Bronchial epithelial cell (primary cell): ENCODE data around the gene CAPN10. TPM values are rescaled to one million over a fixed set of nuclear protein-coding genes. Genes with fewer than 3 reads are reported as not detected.

Experiments
- DNase-seq: peaks from one replicate; pipeline ENCODE4 v3.0.0-alpha.2; 2010; ENCODE audit warnings: low read depth
- FAIRE-seq: peaks from 2 replicates; lab custom pipeline; 2011; peaks lifted over from hg19 to GRCh38; lab: Jason Lieb, UNC
- H3K27me3 ChIP-seq: 2 replicates; pipeline ENCODE4 v1.5.1; 2011; ENCODE audit warnings: low read length; ENCODE audit not compliant: control insufficient read depth, insufficient read depth
- H3K36me3 ChIP-seq: 2 replicates; pipeline ENCODE4 v1.5.1; 2011; ENCODE audit warnings: low read length; ENCODE audit not compliant: control insufficient read depth, insufficient read depth
- H3K4me3 ChIP-seq: 2 replicates; pipeline ENCODE4 v1.5.1; 2011; ENCODE audit warnings: mild to moderate bottlenecking, low read depth, low read length, control low read depth
- CTCF ChIP-seq: IDR thresholded peaks from 2 replicates; pipeline ENCODE4 v1.5.1; 2011; ENCODE audit warnings: mild to moderate bottlenecking, moderate library complexity, low read length, control low read depth, inconsistent platforms; ENCODE audit not compliant: insufficient read depth, severe bottlenecking
- total RNA-seq: library from RNA; depleted of rRNA; stranded (reverse); fragments of >200 nt; gene quantifications from 2 replicates; pipeline ENCODE4 v1.2.1, GENCODE V29; 2014

The CAPN10 gene
- total RNA-seq, 1 donor from 2014 or later = 13.4 TPM

GRCh38 chr2:240628507-240628807 is 41.9 kb downstream of the CAPN10 start:
- Histone ChIP-seq H3K36me3 (no peaks in the 10 kb centered on the region), H3K27me3 (no peaks in the 10 kb centered on the region), H3K4me3 (no peak overlapping the region)
- no peak for DNase-seq
- TF ChIP-seq CTCF = no peak
- no peak for FAIRE-seq

- FAIRE-seq = peak; percentile 64
- no peak for DNase-seq
- no peak overlapping the region for H3K4me3 ChIP-seq
- H3K27me3 ChIP-seq = no peaks in the 10 kb centered on the region
- TF ChIP-seq CTCF = no peak
- no peaks in the 10 kb centered on the region for H3K36me3 ChIP-seq
Observed at GRCh38 chr2:240628808-240629618, 42.5 kb downstream of the CAPN10 start.

- TF ChIP-seq CTCF = no peak
- DNase-seq = no peak
- no peak for FAIRE-seq
- H3K27me3 ChIP-seq = no peaks in the 10 kb centered on the region
- no peaks in the 10 kb centered on the region for H3K36me3 ChIP-seq
- H3K4me3 ChIP-seq = no peak overlapping the region
Observed at GRCh38 chr2:240629619-240629967, 43.1 kb downstream of the CAPN10 start.

GRCh38 chr2:240629968-240630770 is 43.6 kb downstream of the CAPN10 start:
- no peak for FAIRE-seq
- no peak for TF ChIP-seq CTCF
- DNase-seq = no peak

GRCh38 chr2:240630771-240631547 is 44.4 kb downstream of the CAPN10 start:
- no peak for DNase-seq
- FAIRE-seq = no peak
- TF ChIP-seq CTCF = no peak

More at GRCh38 chr2:240629968-240630770, 43.6 kb downstream of the CAPN10 start:
- no peaks in the 10 kb centered on the region for H3K27me3 ChIP-seq
- no peaks in the 10 kb centered on the region for H3K36me3 ChIP-seq
- no peak overlapping the region for H3K4me3 ChIP-seq

More at GRCh38 chr2:240630771-240631547, 44.4 kb downstream of the CAPN10 start:
- no peaks in the 10 kb centered on the region for H3K36me3 ChIP-seq
- H3K4me3 ChIP-seq = no peak overlapping the region
- H3K27me3 ChIP-seq = no peaks in the 10 kb centered on the region
